PC-3 (cell line): ENCODE measurements around the gene PLSCR3.

Experiments
- EZH2 ChIP-seq: fragments of 300-600 bp; sonication (generic); IDR thresholded peaks from one replicate; pipeline ENCODE4 v1.6.1; 2017; ENCODE audit warnings: antibody characterized with exemption, mild to moderate bottlenecking, low read length; ENCODE audit not compliant: unreplicated experiment
- TF ChIP-seq, protein P1 (sequence below): fragments of 300-600 bp; sonication (generic); conservative IDR thresholded peaks from 2 replicates; pipeline ENCODE4 v1.5.1; 2017; ENCODE audit warnings: antibody characterized with exemption, low read depth, mild to moderate bottlenecking, low read length

GRCh38 chr17:7421186-7421585 lies 26.9 kb upstream of the PLSCR3 start:
- TF ChIP-seq, protein P1, sequence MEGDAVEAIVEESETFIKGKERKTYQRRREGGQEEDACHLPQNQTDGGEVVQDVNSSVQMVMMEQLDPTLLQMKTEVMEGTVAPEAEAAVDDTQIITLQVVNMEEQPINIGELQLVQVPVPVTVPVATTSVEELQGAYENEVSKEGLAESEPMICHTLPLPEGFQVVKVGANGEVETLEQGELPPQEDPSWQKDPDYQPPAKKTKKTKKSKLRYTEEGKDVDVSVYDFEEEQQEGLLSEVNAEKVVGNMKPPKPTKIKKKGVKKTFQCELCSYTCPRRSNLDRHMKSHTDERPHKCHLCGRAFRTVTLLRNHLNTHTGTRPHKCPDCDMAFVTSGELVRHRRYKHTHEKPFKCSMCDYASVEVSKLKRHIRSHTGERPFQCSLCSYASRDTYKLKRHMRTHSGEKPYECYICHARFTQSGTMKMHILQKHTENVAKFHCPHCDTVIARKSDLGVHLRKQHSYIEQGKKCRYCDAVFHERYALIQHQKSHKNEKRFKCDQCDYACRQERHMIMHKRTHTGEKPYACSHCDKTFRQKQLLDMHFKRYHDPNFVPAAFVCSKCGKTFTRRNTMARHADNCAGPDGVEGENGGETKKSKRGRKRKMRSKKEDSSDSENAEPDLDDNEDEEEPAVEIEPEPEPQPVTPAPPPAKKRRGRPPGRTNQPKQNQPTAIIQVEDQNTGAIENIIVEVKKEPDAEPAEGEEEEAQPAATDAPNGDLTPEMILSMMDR, result no peak
- TF ChIP-seq EZH2, result no peak
